ENCODE data around the gene RHOT2.

DNA sequence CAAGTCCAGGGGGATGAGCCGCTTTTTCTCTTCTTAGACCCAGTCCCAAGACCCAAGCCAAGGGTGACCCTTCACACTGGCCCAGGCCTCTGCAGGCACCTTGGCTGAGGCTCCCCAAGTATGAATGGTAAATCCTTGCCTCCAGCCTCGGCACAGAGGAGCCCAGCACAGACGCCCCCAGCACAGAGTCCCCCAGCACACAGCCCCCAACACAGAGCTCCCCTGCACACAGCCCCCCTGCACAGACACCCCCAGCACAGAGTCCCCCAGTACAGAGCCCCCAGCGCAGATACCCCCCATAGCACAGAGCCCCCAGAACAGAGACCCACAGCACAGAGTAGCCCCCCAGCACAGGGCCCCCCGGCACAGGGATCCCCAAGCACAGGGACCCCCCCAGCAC lies 27.3 kb upstream of the RHOT2 start:
- TF ChIP-seq, protein P1, sequence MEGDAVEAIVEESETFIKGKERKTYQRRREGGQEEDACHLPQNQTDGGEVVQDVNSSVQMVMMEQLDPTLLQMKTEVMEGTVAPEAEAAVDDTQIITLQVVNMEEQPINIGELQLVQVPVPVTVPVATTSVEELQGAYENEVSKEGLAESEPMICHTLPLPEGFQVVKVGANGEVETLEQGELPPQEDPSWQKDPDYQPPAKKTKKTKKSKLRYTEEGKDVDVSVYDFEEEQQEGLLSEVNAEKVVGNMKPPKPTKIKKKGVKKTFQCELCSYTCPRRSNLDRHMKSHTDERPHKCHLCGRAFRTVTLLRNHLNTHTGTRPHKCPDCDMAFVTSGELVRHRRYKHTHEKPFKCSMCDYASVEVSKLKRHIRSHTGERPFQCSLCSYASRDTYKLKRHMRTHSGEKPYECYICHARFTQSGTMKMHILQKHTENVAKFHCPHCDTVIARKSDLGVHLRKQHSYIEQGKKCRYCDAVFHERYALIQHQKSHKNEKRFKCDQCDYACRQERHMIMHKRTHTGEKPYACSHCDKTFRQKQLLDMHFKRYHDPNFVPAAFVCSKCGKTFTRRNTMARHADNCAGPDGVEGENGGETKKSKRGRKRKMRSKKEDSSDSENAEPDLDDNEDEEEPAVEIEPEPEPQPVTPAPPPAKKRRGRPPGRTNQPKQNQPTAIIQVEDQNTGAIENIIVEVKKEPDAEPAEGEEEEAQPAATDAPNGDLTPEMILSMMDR (IDR thresholded peaks at IDR 0.05): no peak
- TF ChIP-seq POLR2A (IDR thresholded peaks at IDR 0.05): no peak

Measured in uterus (tissue), 2 donors.